D721Med (cell line): ENCODE data around the gene SSTR5.

Experiments
- DNase-seq: peaks from one replicate; pipeline ENCODE4 v3.0.0; 2011; ENCODE audit warnings: low spot score; ENCODE audit not compliant: insufficient read length
- FAIRE-seq: peaks from 2 replicates; lab custom pipeline; 2011; peaks lifted over from hg19 to GRCh38; lab: Jason Lieb, UNC
- CTCF ChIP-seq: IDR thresholded peaks from 2 replicates; pipeline ENCODE4 v1.5.1; 2012; ENCODE audit warnings: mild to moderate bottlenecking, control low read depth; ENCODE audit not compliant: insufficient read depth; ENCODE audit errors: missing control alignments

The SSTR5 gene

GRCh38 chr16:1039762-1040161 lies 32.8 kb upstream of the SSTR5 start:
- TF ChIP-seq CTCF: no peak
- FAIRE-seq (no peak), DNase-seq (no peak)

GRCh38 chr16:1040346-1040745 lies 32.2 kb upstream of the SSTR5 start:
- DNase-seq: no peak
- no peak for TF ChIP-seq CTCF
- FAIRE-seq: no peak

- DNase-seq (no peak), FAIRE-seq (no peak)
- TF ChIP-seq CTCF: no peak
Measured at GRCh38 chr16:1042049-1042744, 30.4 kb upstream of the SSTR5 start.

- DNase-seq: no peak
- TF ChIP-seq CTCF: no peak
- FAIRE-seq: no peak
Measured at GRCh38 chr16:1042866-1043265, 29.7 kb upstream of the SSTR5 start.

- no peak for TF ChIP-seq CTCF
- FAIRE-seq: no peak
- no peak for DNase-seq
Measured at GRCh38 chr16:1043881-1044451, 28.6 kb upstream of the SSTR5 start.

- no peak for TF ChIP-seq CTCF
- no peak for FAIRE-seq
- DNase-seq: no peak
Measured at GRCh38 chr16:1044460-1045309, 27.9 kb upstream of the SSTR5 start.
